Endodermal cell (in vitro differentiated cells): Measurements from ENCODE around the gene TLE2. TPM values are rescaled to one million over a fixed set of nuclear protein-coding genes. Genes with fewer than 3 reads are reported as not detected.

ENCODE experiments used
- DNase-seq: peaks from one replicate; pipeline ENCODE4 v3.0.0-alpha.2; 2017
- H3K27ac ChIP-seq: 2 replicates; pipeline ENCODE4 v1.5.1; 2013; ENCODE audit warnings: mild to moderate bottlenecking, low read depth, low read length, moderate library complexity
- H3K27me3 ChIP-seq: 2 replicates; pipeline ENCODE4 v1.6.1; 2013; ENCODE audit warnings: mild to moderate bottlenecking, low read length, moderate library complexity; ENCODE audit not compliant: insufficient read depth, control insufficient read depth, poor library complexity, severe bottlenecking
- H3K36me3 ChIP-seq: 2 replicates; pipeline ENCODE4 v1.7.0; 2013; ENCODE audit warnings: mild to moderate bottlenecking, low read length, moderate library complexity; ENCODE audit not compliant: control insufficient read depth, insufficient read depth
- H3K4me1 ChIP-seq: one replicate; pipeline ENCODE4 v1.7.0; 2013; ENCODE audit warnings: low read length; ENCODE audit not compliant: control insufficient read depth, insufficient read depth
- H3K4me3 ChIP-seq: 2 replicates; pipeline ENCODE4 v1.5.1; 2013; ENCODE audit warnings: mild to moderate bottlenecking, low read length, moderate library complexity
- H3K9ac ChIP-seq: 2 replicates; pipeline ENCODE4 v1.6.1; 2013; ENCODE audit warnings: mild to moderate bottlenecking, low read length, moderate library complexity; ENCODE audit not compliant: poor library complexity, severe bottlenecking; ENCODE audit errors: extremely low read depth
- H3K9me3 ChIP-seq: 2 replicates; pipeline ENCODE4 v1.6.1; 2013; ENCODE audit warnings: mild to moderate bottlenecking, low read length, moderate library complexity; ENCODE audit not compliant: control insufficient read depth
- H3K27ac Mint-ChIP-seq: 2 replicates; pipeline ENCODE4 v1.8.0; 2020; ENCODE audit warnings: mixed read lengths
- H3K27me3 Mint-ChIP-seq: 2 replicates; pipeline ENCODE4 v1.8.0; 2021; ENCODE audit warnings: mild to moderate bottlenecking, mixed read lengths; ENCODE audit not compliant: insufficient read depth
- H3K36me3 Mint-ChIP-seq: 2 replicates; pipeline ENCODE4 v1.8.0; 2020; ENCODE audit warnings: low read depth, mixed read lengths
- H3K4me1 Mint-ChIP-seq: 2 replicates; pipeline ENCODE4 v1.8.0; 2020; ENCODE audit warnings: mixed read lengths
- H3K4me3 Mint-ChIP-seq: 2 replicates; pipeline ENCODE4 v1.8.0; 2020; ENCODE audit warnings: mild to moderate bottlenecking, moderate library complexity, mixed read lengths
- H3K9me3 Mint-ChIP-seq: 2 replicates; pipeline ENCODE4 v1.8.0; 2020; ENCODE audit warnings: mild to moderate bottlenecking, mixed read lengths
- CTCF ChIP-seq: fragments of 200-600 bp; sonication (generic); conservative IDR thresholded peaks from 2 replicates; pipeline ENCODE4 v1.5.0; 2021; ENCODE audit warnings: antibody characterized with exemption, mild to moderate bottlenecking
- WGBS, 2 experiments: methylation state at CpG; one replicate each; pipeline versions ENCODE4 v1.1.5 to v1.1.7; 2013; ENCODE audit warnings: missing lambda C conversion rate in 2 of 2, mixed read lengths in 1 of 2; ENCODE audit not compliant: insufficient coverage in 1 of 2, insufficient read length in 1 of 2; 5-methylcytosine and 5-hydroxymethylcytosine counted together
- total RNA-seq, 2 donors: library from RNA; stranded (reverse); fragmentation: NEBNext Ultra II Directional in 1 of 2; extraction: Animal tissue kit (Norgen Biotek cat#: 25700) in 1 of 2; gene quantifications; 2 replicates in 1 of 2; 3 replicates in 1 of 2; pipeline ENCODE4 v1.2.1, GENCODE V29; 2021

The TLE2 gene
- total RNA-seq, 2 donors from 2014 or later = 75.0 to 80.3 TPM

GRCh38 chr19:2960120-2960519 lies 69.0 kb downstream of the TLE2 start:
- TF ChIP-seq CTCF = no peak
- no peak overlapping the region for H3K4me3 ChIP-seq
- H3K4me1 ChIP-seq = no peaks in the 10 kb centered on the region
- Mint-ChIP-seq H3K4me3 (no peak overlapping the region), H3K9me3 (peaks cover 3% of the 10 kb centered on the region), H3K27ac (no peak overlapping the region), H3K4me1 (peaks cover 2% of the 10 kb centered on the region), H3K27me3 (peaks cover 3% of the 10 kb centered on the region), H3K36me3 (peaks cover 4% of the 10 kb centered on the region)
- H3K27me3 ChIP-seq = no peaks in the 10 kb centered on the region
- 93 to 94% methylated on average over 10 to 11 of the region's 12 CpGs for WGBS, 2 experiments
- DNase-seq = no peak
- H3K36me3 ChIP-seq = no peaks in the 10 kb centered on the region
- no peak overlapping the region for H3K27ac ChIP-seq
- no peaks in the 10 kb centered on the region for H3K9me3 ChIP-seq
- no peak overlapping the region for H3K9ac ChIP-seq

- no peak overlapping the region for H3K4me3 ChIP-seq
- H3K27me3 ChIP-seq = no peaks in the 10 kb centered on the region
- Mint-ChIP-seq H3K4me3 (no peak overlapping the region), H3K9me3 (no peaks in the 10 kb centered on the region), H3K36me3 (peaks cover under 1% of the 10 kb centered on the region), H3K27ac (no peak overlapping the region), H3K27me3 (peaks cover 3% of the 10 kb centered on the region), H3K4me1 (peaks cover under 1% of the 10 kb centered on the region)
- no peak for DNase-seq
- no peak overlapping the region for H3K27ac ChIP-seq
- 96 to 97% methylated on average over 3 to 5 of the region's 5 CpGs for WGBS, 2 experiments
- no peak overlapping the region for H3K9ac ChIP-seq
- no peaks in the 10 kb centered on the region for H3K9me3 ChIP-seq
- H3K4me1 ChIP-seq = no peaks in the 10 kb centered on the region
- H3K36me3 ChIP-seq = no peaks in the 10 kb centered on the region
- TF ChIP-seq CTCF = no peak
Measured at GRCh38 chr19:2957160-2957559, 71.9 kb downstream of the TLE2 start.

- H3K4me1 ChIP-seq = no peaks in the 10 kb centered on the region
- Mint-ChIP-seq H3K27ac (no peak overlapping the region), H3K9me3 (no peaks in the 10 kb centered on the region), H3K4me3 (no peak overlapping the region), H3K36me3 (no peaks in the 10 kb centered on the region), H3K27me3 (peaks cover 2% of the 10 kb centered on the region), H3K4me1 (peaks cover 8% of the 10 kb centered on the region)
- DNase-seq = no peak
- peak; percentile 28 for TF ChIP-seq CTCF
- 81 to 90% methylated on average over 7 to 8 of the region's 9 CpGs for WGBS, 2 experiments
- H3K36me3 ChIP-seq = no peaks in the 10 kb centered on the region
- no peaks in the 10 kb centered on the region for H3K27me3 ChIP-seq
- H3K9me3 ChIP-seq = no peaks in the 10 kb centered on the region
- H3K27ac ChIP-seq = no peak overlapping the region
- H3K9ac ChIP-seq = no peak overlapping the region
- no peak overlapping the region for H3K4me3 ChIP-seq
Measured at GRCh38 chr19:2952953-2953481, 76.1 kb downstream of the TLE2 start.
